Omental fat pad (tissue), 4 donors: Measurements from ENCODE around the gene NOP16. TPM values are rescaled to one million over a fixed set of nuclear protein-coding genes. Genes with fewer than 3 reads are reported as not detected.
"Not testable (repeated sequence)": the region's sequence is repeated elsewhere in the genome, so short reads cannot be mapped to it uniquely, and the experiment has no call there.

ENCODE experiments used
- ATAC-seq: fragments of 150-250 bp; one replicate; pipeline ENCODE4 v1.9.1; 2016; ENCODE audit warnings: mild to moderate bottlenecking, moderate library complexity; ENCODE audit not compliant: low FRiP score
- DNase-seq: peaks from one replicate; pipeline ENCODE4 v3.0.0-alpha.2; 2019; ENCODE audit warnings: low spot score
- CTCF ChIP-seq, 3 donors: fragments of 450-650 bp; IDR thresholded peaks; one replicate each; pipeline ENCODE4 v1.5.1; 2016 to 2017; ENCODE audit warnings: antibody characterized with exemption in 3 of 3, mild to moderate bottlenecking in 3 of 3, moderate library complexity in 2 of 3
- total RNA-seq, 4 donors: library from RNA; depleted of rRNA; stranded (reverse); fragments of >200 nt; gene quantifications; one replicate each; pipeline ENCODE4 v1.1.0, GENCODE V29; 2016

Gene NOP16
- total RNA-seq, 4 donors from 2014 or later, result 6.1 to 84.7 (median 24.3) TPM

- ATAC-seq (no peak), DNase-seq (no peak)
- TF ChIP-seq CTCF (IDR thresholded peaks at IDR 0.05), result no peak
These were observed 22.2 kb upstream of the NOP16 start for GRCh38 chr5:176410486-176411180.

GRCh38 chr5:176409765-176410164 is 21.4 kb upstream of the NOP16 start:
- no peak for ATAC-seq
- no peak for DNase-seq

DNA sequence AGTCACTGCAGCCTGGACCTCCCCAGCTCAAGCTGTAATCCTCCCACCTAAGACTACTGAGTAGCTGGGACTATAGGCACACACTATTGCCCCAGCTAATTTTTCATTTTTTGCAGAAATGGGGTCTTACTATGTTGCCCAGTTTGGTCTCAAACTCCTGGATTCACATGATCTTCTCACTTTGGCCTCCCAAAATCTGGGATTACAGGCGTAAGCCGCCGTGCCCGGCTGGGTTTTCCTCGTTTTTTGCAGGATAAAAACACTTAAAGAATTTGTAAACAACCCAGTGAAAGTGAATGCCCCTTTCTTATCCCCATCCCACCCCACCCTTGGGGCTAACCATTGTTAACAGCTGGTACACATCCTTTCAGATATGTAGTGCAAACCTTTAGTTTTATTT is 20.2 kb upstream of the NOP16 start:
- no peak for TF ChIP-seq CTCF (IDR thresholded peaks at IDR 0.05)
- ATAC-seq (no peak), DNase-seq (no peak)

More at GRCh38 chr5:176409765-176410164, 21.4 kb upstream of the NOP16 start:
- no peak for TF ChIP-seq CTCF (IDR thresholded peaks at IDR 0.05)

- not testable (repeated sequence) for DNase-seq, ATAC-seq
These were observed 19.8 kb upstream of the NOP16 start for GRCh38 chr5:176408252-176408573.

DNA sequence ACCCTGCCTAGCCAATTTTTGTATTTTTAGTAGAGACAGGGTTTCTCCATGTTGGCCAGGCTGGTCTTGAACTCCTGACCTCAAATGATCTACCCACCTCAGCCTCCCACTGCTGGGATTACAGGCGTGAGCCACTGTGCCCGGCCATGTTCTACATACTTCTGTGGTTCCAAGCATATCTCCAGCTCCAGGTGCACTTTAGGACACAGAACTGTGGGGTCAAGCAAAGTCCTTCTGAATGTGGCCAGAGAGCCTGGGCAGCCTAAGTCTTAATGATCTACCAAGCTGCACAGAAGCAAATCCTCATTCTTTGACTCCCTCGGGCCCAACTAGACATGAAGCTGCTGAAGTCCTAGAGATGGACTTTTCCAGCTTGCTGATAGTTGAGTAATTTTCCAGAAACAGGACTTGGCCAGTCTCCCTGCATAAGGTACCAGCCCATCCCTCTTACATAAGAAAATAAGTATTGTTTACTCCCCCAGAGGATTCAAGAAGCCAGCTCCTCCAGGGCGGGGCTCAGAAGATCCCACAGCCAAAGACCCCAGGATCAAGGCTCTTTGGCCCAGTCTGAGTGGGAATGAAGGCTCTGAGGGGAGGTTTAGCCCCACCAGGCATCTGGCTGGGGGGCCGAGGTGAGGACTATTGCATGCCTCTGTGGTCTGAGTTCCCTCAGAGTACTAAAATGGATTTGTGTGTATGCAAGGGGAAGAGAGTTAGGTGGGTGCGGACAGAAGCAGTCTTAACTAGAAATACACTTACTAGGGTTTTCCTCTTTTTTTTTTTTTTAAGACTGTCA is 19.3 kb upstream of the NOP16 start:
- DNase-seq (no peak), ATAC-seq (peak; percentile 72)
- no peak for TF ChIP-seq CTCF (IDR thresholded peaks at IDR 0.05)

DNA sequence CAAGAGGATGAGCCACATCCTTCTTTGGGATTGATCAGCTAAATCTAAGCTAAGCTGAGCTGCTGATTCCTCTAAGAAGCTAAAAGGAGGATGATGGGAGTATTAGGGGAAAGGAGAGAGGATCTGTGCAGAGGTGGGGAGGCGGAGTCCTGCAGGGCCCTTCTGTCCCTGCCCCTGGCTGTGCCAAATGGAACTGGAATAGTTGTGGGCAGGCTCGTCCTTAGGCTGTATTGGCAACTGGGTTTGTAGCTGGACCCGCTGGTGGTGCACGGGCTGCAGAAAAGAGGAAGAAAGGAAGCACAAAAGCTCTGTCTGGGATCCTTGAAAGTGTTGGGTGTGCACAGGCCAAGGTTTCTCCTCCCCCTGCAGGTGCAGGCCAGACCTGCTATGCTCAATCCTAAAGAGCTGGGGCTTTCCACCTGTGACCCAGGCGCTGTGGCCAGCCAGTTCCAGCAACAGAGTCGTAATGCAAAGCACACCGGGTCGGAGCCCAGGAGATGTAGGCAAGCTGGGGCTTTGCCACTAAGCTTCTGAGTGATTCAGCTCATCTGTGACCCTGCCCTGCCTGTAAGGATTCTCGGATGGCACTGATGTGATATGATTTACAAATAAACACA is 18.1 kb upstream of the NOP16 start:
- ATAC-seq, result no peak
- DNase-seq, result no peak
- no peak for TF ChIP-seq CTCF (IDR thresholded peaks at IDR 0.05)

DNA sequence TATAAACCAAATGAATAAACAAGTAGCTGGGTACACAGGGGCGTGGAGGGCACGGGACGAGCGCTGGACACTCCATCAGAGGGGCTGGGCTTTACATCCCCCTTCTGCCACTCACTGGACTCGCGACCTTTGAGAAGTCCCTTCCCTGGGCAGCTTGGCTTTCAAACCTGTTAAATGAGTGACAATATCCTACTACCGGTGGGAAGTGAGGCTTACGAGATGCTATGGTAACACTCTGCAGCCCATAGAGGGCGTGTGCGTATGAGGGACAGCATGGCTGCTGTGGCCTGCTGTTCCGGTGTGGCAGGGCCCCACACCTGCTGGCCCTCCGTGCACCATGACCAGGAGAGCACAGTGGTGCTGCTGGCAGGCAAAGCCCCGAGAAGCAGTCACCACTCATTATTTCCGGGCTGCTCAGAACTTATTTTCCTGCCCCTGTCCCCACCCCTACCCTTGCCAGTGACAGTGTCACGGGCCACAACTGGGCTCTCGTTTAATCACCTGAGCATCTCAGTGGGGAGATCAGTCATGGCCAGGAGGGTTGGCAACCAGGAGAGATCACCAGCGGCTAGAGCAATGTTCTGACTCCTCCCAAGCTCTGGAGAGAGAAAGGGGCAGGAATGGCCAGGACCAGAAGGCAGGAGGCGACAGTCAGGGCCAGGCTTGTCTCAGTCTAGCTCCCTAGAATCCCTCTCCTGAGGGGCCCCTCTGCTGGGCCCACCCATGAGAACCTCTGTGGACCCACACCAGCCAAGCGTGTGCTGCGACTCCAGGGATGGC is 17.4 kb upstream of the NOP16 start:
- no peak for DNase-seq
- no peak for ATAC-seq
- TF ChIP-seq CTCF (IDR thresholded peaks at IDR 0.05), result no peak
